ENCODE measurements around the gene PSMG4. TPM values are rescaled to one million over a fixed set of nuclear protein-coding genes. Genes with fewer than 3 reads are reported as not detected.

The PSMG4 gene
- total RNA-seq, 1 experiment from 2014 or later, result 35.0 TPM

GRCh38 chr6:3266170-3266569, 7.4 kb downstream of the PSMG4 start:
- no peak for ATAC-seq
- POLR2A ChIA-PET, result no interaction called here

GRCh38 chr6:3267162-3267561, 8.4 kb downstream of the PSMG4 start:
- no TSS peak for BruUV-seq (replicated peaks)
- Histone ChIP-seq H3K36me3 (ENCODE audit: control insufficient read depth in 1 of 2, insufficient read depth in 2 of 2, low read length in 2 of 2) (peaks cover 19 to 32% of the 10 kb centered on the region in 2 experiments; a peak in 3 of 4 replicates), H3K27me3 (ENCODE audit: insufficient read depth, low read length) (no peaks in the 10 kb centered on the region), H2AFZ (ENCODE audit: low read depth, low read length, poor library complexity, severe bottlenecking) (no peak overlapping the region), H3K9me2 (ENCODE audit: insufficient read depth) (no peaks in the 10 kb centered on the region), H3K9ac (ENCODE audit: low read length) (no peak overlapping the region), H4K20me1 (ENCODE audit: insufficient read depth) (no peaks in the 10 kb centered on the region), H3K79me2 (ENCODE audit: insufficient read depth, low read length) (peaks cover 57% of the 10 kb centered on the region), H3K9me3 (ENCODE audit: control insufficient read depth in 1 of 2, insufficient read depth in 1 of 2, low read depth in 1 of 2, low read length in 2 of 2) (no peaks in the 10 kb centered on the region), H3K4me2 (ENCODE audit: low read length) (no peak overlapping the region), H3K4me3 (replicated peaks in 1 of 2; ENCODE audit: low read depth in 1 of 2, low read length in 2 of 2) (no peak overlapping the region), H3K27ac (ENCODE audit: low read depth, low read length) (no peak overlapping the region), H3K4me1 (ENCODE audit: control insufficient read depth in 1 of 2, insufficient read depth in 2 of 2, low read length in 2 of 2) (no peaks in the 10 kb centered on the region)
- TF ChIP-seq POLR2AphosphoS5 (IDR thresholded peaks at IDR 0.05; ENCODE audit: low read depth, low read length), result no peak
- no peak for TF ChIP-seq ELF1 (IDR thresholded peaks at IDR 0.05; ENCODE audit: borderline replicate concordance, low read depth)
- no peak for TF ChIP-seq ZFX (IDR thresholded peaks at IDR 0.05)
- no peak for TF ChIP-seq ZNF274 (IDR thresholded peaks at IDR 0.05; ENCODE audit: low read depth, low read length)
- TF ChIP-seq MAX (IDR thresholded peaks at IDR 0.05), result no peak
- no peak for TF ChIP-seq CBX3 (IDR thresholded peaks at IDR 0.05; ENCODE audit: low read depth)
- no peak for TF ChIP-seq EGR1 (IDR thresholded peaks at IDR 0.05; ENCODE audit: low read depth)
- RAD21 ChIA-PET (ENCODE audit: low non-redundant PET in 1 of 2, low total read pairs in 2 of 2, uncharacterized antibody in 2 of 2, unreplicated experiment in 2 of 2), result no interaction called here
- CTCF ChIA-PET, result interaction anchor here (1.4 kb wide), 1 partner anchor 16 kb away, joined by 5 read pairs; no protein-coding TSS in a partner anchor
- no peak for ATAC-seq
- POLR2A ChIA-PET, result no interaction called here
- intact Hi-C loops (cut with micrococcal nuclease), result no loop called here
- DNase-seq (ENCODE audit: low read depth, low spot score), result no peak

More at GRCh38 chr6:3266170-3266569, 7.4 kb downstream of the PSMG4 start:
- H3K4me1 ChIP-seq (ENCODE audit: control insufficient read depth in 1 of 2, insufficient read depth in 2 of 2, low read length in 2 of 2), result peaks cover under 1 to 2% of the 10 kb centered on the region in 2 experiments; a peak in 2 of 4 replicates
- no peak overlapping the region for H3K27ac ChIP-seq (ENCODE audit: low read depth, low read length)
- no peak overlapping the region for H2AFZ ChIP-seq (ENCODE audit: low read depth, low read length, poor library complexity, severe bottlenecking)
- no peaks in the 10 kb centered on the region for H4K20me1 ChIP-seq (ENCODE audit: insufficient read depth)
- no peak overlapping the region for H3K9ac ChIP-seq (ENCODE audit: low read length)
- no peaks in the 10 kb centered on the region for H3K9me2 ChIP-seq (ENCODE audit: insufficient read depth)
- no peak for DNase-seq (ENCODE audit: low read depth, low spot score)
- RAD21 ChIA-PET (ENCODE audit: low non-redundant PET in 1 of 2, low total read pairs in 2 of 2, uncharacterized antibody in 2 of 2, unreplicated experiment in 2 of 2), result no interaction called here
- CTCF ChIA-PET, result no interaction called here
- no peaks in the 10 kb centered on the region for H3K9me3 ChIP-seq (ENCODE audit: control insufficient read depth in 1 of 2, insufficient read depth in 1 of 2, low read depth in 1 of 2, low read length in 2 of 2)
- H3K27me3 ChIP-seq (ENCODE audit: insufficient read depth, low read length), result no peaks in the 10 kb centered on the region
- intact Hi-C loops (cut with micrococcal nuclease), result no loop called here
- TF ChIP-seq JUND (IDR thresholded peaks at IDR 0.05), result no peak
- no peak overlapping the region for H3K4me3 ChIP-seq (replicated peaks in 1 of 2; ENCODE audit: low read depth in 1 of 2, low read length in 2 of 2)
- peaks cover 67% of the 10 kb centered on the region for H3K79me2 ChIP-seq (ENCODE audit: insufficient read depth, low read length)
- H3K4me2 ChIP-seq (ENCODE audit: low read length), result no peak overlapping the region
- BruUV-seq (replicated peaks), result no TSS peak
- peaks cover 17 to 33% of the 10 kb centered on the region in 2 experiments; a peak in 3 of 4 replicates for H3K36me3 ChIP-seq (ENCODE audit: control insufficient read depth in 1 of 2, insufficient read depth in 2 of 2, low read length in 2 of 2)
